ENCODE measurements around the gene PTF1A.

Gene PTF1A

GRCh38 chr10:23187155-23187554 lies 5.0 kb upstream of the PTF1A start:
- no peak for FAIRE-seq

- no peak for FAIRE-seq
Measured at GRCh38 chr10:23189024-23189423, 3.1 kb upstream of the PTF1A start.

GRCh38 chr10:23190872-23191763 lies 994 bp upstream of the PTF1A start:
- no peak for FAIRE-seq

GRCh38 chr10:23192712-23193434 lies 761 bp downstream of the PTF1A start:
- FAIRE-seq, result no peak

- FAIRE-seq, result no peak
Measured at GRCh38 chr10:23193435-23194074, 1.4 kb downstream of the PTF1A start.

GRCh38 chr10:23194471-23194965 lies 2.4 kb downstream of the PTF1A start:
- no peak for FAIRE-seq

GRCh38 chr10:23194966-23195845 lies 3.1 kb downstream of the PTF1A start:
- no peak for FAIRE-seq

- no peak for FAIRE-seq
Measured at GRCh38 chr10:23195846-23196600, 3.9 kb downstream of the PTF1A start.

- FAIRE-seq, result no peak
Measured at GRCh38 chr10:23196915-23197314, 4.8 kb downstream of the PTF1A start.

GRCh38 chr10:23197416-23197861 lies 5.3 kb downstream of the PTF1A start:
- FAIRE-seq, result no peak

GRCh38 chr10:23198610-23198939 lies 6.5 kb downstream of the PTF1A start:
- no peak for FAIRE-seq

GRCh38 chr10:23198940-23199767 lies 7.0 kb downstream of the PTF1A start:
- no peak for FAIRE-seq

GRCh38 chr10:23199768-23200511 lies 7.8 kb downstream of the PTF1A start:
- FAIRE-seq, result no peak

- no peak for FAIRE-seq
Measured at GRCh38 chr10:23200586-23200985, 8.5 kb downstream of the PTF1A start.

GRCh38 chr10:23200997-23201652 lies 9.0 kb downstream of the PTF1A start:
- no peak for FAIRE-seq

GRCh38 chr10:23201837-23202236 lies 9.7 kb downstream of the PTF1A start:
- no peak for FAIRE-seq

- FAIRE-seq, result no peak
Measured at GRCh38 chr10:23202779-23203178, 10.7 kb downstream of the PTF1A start.

- no peak for FAIRE-seq
Measured at GRCh38 chr10:23203369-23204325, 11.5 kb downstream of the PTF1A start.

All from colon (tissue), 2 donors.